GM18519 (cell line): ENCODE results near the gene SPPL2C.

Experiments
- ATAC-seq: cut with Tn5 transposase; IDR thresholded peaks from one replicate; pipeline ENCODE4 v1.9.1; 2021; ENCODE audit warnings: mild to moderate bottlenecking, moderate library complexity; ENCODE audit not compliant: unreplicated experiment, low FRiP score

SPPL2C gene

DNA sequence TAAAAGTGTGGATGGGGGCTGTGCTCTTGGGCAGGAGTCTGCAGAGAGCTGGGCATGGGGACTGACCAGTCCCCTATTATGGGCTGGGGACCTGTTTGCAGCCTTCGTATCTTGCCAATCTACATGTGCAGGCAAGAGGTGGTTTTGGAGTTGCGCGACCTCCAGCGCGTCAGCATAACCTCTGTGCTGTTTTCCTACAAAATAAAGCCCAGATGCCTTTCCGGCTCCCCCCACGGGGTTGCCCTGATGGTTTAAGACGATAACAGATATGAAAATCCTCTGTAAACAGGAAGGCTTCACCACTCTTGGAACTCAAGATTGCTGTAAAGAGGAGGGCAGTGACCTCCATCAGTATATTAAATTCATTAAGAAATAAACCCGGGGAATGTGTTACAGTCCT, 16.5 kb upstream of the SPPL2C start:
- ATAC-seq = no peak

DNA sequence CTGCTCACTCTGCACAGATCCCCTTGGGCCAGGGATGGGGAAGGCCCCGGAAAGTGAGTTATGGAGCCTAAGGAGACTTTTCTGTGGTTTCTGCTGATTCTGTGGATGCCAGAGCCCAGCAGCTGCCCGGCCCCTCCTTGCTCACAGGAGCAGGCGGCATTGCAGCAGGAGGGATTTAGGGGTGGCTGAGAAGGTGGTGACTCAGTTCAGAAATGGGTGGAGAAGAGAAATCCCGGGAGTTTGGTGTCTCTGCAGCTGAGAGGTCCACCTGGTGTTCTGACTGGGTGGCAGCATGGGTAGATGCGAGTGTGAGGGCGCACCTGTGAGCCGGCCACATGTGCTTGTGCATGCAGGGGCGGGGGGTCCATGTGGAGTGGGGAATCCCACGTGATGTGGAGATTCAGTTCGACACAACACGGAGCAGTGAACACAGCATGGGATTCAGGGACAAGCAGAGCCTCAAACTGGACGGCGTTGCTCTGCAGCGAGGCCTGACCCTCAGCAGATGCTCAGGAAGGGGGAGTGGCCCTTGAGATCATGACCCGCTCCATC, 16.0 kb upstream of the SPPL2C start:
- ATAC-seq = no peak

DNA sequence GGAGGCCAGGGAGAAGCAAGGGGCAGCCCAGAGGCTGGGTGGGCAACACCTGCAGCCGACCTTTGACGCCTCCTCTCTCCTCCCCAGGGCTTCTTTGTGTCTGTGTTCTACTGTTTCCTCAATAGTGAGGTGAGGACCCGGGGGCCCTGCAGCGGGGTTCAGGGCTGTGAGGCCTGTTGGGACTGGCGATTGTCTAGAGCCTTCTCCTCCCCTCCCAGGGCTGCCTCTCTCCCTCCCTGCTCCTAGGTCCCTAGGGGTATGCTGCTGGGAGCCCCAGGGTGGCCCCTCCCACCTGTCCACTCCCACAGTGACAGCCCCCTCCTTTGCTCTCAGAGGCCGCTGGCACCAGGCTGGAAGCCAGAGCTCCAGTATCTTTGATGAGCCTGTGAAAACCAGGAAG, 10.8 kb upstream of the SPPL2C start:
- no peak for ATAC-seq

DNA sequence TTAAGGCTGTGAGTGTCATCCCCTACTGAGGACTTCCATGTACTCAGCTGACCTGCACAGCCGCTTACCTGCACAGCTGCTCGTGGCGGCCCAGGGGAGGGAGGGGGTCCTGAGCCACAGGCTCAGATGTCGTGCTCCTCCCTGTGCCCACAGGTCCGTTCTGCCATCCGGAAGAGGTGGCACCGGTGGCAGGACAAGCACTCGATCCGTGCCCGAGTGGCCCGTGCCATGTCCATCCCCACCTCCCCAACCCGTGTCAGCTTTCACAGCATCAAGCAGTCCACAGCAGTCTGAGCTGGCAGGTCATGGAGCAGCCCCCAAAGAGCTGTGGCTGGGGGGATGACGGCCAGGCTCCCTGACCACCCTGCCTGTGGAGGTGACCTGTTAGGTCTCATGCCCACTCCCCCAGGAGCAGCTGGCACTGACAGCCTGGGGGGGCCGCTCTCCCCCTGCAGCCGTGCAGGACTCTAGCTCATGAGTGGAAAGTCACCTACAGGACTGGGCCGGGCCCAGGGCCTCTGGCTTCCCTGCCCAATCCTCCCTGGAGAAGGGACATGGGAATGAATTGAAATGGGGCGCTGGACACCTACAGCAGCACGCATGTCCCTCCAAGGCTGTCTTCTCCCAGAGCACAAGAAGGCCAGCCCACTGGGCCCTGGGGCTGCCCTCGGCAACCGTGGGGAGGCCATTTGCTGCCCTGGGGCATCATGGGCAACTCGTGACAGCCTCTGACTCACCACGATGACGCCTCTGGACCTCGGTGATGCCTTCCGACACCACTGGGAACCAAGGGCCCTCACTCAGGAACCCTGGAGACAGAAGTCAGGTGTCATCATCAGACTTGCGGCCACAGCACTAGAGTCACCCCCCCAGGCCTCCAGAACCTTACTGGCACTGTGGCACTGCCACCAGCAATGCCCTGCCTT, 9.9 kb upstream of the SPPL2C start:
- no peak for ATAC-seq

DNA sequence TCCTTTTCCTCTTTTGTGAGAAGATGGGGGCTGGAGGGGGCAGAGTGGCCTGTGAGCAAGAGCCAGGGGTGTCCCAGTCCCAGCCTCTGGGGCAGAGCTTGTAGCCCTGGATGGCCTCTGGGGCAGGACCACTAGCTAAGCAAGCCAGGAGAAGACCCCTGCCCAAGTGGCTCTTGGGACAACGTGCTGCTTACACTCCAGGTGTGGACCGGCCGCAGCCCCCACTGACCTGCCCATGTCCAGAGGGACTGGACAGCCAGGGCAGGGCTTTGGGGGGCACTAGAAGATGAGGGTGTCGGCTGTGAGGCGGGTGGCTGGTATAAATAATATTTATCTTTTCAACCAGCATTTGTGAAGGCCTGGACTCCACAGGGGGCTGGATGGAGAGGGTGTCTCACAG, 9.2 kb upstream of the SPPL2C start:
- no peak for ATAC-seq

DNA sequence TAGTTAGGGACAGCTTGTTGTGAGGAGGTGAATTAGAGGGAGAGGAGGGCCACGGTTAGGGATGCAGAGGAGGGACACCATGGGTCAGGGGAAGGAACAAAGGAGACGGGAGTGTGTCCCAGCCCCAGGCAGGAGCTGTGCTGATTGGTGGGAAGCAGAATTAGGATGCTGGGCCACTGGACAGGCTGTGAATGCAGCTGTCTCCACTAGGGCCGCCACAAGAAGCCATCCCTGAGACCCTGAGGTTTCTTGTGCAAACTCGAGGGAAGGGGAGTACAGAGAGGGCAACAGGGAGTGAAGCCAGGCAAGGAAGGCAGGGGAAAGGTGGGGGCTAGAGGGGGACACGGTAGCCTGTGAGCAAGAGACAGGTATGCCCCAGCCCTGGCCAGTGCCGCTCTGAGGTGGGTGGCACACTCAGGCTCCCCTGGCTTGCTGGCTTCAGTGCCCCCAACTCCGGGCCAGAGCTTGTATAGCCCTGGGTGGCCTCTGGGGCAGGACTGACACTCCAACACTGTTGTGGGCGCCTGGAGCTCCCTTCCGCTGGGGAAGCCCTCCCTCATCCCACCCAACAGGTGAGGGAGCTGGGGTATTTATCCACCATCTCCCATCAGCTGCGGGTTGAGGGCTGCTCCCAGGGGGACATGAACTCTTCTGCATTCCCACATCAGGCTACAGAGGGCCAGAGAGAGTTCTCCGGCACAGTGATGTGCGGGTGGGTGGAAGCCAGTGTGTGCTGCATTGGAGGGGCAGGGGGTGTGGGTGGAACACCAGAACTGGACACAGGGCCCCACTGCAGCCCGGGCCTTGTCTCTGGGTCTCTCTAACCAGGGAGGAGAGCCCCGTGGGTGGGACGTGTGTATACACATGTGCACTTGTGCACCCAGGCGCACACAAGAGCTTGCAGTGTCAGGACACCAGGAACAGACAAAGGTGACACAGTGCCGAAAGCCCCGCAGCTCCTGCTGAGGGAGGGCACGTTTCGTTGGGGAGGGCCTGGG, 8.3 kb upstream of the SPPL2C start:
- ATAC-seq = no peak

DNA sequence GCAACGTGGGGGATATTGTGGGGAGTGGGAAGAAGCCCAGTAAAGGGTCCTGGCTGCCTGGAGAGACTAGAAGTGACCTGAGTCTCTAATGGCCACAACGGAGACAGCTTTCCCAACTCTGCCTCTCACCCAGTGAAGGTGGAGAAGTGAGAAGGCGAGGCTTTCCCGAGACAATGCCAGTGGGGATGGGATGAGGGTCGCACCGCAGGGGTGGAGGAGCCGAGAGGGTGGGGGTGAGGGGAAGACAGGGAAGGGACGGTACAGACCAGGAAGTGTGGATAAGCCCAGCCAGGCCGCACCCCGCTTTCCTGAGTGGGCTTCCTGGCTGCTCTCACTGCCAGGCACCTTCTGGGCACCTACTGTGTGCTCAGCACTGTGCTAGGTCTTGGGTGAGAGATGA, 7.5 kb upstream of the SPPL2C start:
- ATAC-seq = no peak

DNA sequence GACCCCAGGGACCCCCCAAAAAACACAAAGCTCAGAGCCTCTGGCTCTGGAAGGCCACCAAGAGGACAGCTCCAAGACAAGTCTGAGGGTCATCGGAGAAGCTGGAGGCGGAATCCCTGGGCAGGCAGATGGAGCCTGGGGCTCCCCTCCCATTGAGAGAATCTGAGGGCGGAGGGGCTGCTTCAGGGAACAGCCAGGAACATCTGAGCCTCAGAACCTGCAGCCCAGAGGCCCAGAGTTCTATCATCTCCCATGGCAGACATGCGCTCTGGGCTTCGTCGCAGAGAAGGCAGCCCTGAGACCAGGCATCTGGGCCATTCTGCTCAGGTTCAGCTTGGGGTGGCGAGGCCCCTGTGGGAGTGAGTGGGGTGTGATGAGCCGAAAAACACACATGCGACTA, 7.1 kb upstream of the SPPL2C start:
- ATAC-seq = no peak

DNA sequence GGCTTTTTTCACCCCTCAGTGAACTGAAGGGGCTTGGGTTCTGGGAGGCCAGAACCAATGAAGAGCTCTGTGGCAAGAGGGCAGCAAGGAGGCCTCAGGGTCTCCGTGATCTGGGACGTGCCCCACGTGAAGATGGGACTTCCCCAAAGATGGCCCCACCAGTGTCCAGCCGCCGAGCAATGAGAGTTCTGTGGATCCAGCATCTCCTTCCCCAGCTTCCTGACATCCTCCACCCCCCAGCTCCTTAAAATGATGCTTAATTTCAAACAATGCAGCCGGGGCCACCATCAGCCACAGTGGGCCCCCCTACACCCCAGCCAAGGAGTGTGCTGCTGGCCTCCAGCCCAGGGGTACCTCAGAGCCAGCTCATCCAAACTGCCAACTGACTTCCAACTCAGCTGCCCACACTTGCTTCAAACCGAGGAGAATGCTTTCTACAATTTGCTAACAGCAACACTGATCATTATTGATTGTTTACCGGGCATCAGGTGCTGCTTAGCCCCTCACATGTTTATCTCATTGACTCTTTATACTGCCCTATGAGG, 5.9 kb upstream of the SPPL2C start:
- no peak for ATAC-seq

DNA sequence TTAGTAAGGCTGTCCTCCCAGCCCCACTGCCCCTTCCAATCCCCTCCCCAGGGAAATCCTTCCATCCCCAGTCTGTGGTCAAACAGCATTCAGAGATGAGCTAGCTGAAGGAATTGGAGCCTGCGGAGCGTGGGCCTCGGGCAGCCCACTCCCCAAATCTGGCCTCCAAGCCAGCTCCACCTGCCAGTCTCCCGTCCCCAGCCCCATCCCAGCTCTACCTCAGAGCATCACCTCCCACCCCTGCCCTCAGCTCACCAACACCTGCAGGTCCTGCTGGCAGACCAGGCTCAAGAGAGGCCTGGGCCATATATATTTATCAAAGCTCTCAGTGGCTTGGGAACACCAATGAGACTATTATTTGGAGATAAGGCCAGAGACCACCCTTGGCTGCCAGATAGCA, 5.2 kb upstream of the SPPL2C start:
- no peak for ATAC-seq

DNA sequence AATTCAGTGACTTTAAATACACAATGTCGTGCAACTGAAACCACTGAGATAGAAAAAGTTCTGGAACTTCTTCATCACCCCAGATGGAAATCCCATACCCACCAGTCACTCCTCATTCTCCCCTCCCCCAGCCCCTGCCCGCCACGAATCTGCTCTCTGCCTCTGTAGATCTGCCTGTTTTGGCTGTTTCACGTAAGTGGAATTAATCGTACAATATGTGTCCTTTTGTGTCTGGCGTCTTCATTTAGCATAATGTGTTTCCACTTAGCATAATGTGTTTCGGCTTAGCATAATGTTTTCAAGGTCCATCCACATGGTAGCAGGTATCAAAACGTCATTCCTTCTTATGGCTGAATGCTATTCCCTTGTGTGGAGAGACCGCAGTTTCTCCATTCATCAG, 3.5 kb upstream of the SPPL2C start:
- no peak for ATAC-seq

DNA sequence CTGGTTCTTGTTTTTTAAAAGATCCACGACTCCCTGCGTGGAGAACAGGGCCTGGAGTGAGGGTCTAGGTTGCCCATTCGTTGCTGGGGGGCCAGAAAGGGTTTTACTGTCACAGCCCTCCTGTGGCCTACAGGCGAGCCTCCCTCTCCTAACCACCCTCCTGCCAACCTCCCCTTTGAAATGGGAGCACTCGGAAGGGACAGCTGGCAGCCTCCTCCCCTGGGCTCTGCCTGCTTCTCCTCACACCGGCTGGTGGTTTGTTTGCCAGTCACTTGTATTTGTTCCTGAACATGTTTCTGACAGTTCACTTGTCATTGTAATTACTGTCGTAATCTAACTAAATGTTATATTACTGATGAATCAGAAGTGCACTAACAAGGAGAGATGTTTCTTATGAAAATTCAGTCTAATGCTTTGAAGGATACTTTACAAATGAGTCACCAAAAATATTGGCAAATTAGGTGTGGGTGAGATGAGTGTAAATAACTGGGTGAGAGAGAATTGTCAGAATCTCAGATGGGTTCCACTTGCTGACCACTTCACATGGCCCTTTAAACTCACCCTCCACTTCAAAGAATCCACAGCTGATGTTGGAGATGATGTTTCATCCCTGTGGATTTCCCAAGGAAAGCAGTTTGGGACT, 2.7 kb upstream of the SPPL2C start:
- ATAC-seq = no peak

DNA sequence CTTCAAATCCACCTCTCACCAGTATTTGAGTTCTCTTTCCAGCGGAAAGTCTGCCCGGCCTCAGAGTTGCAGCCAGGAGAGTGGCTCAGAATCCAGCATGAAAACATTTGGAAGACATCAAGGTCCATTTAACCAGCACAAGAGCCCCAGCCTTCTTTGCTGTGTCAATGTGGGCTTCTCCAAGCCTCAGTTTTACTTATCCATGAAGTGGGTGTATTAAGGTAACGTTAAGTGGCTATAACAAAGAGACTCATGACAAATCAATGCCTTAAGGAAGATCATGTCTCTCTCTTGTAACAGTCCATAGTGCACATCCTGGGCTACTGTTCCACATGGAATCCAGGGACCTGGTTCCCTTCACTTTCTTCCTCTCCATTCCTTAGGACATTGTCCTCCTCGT, 959 bp upstream of the SPPL2C start:
- no peak for ATAC-seq

DNA sequence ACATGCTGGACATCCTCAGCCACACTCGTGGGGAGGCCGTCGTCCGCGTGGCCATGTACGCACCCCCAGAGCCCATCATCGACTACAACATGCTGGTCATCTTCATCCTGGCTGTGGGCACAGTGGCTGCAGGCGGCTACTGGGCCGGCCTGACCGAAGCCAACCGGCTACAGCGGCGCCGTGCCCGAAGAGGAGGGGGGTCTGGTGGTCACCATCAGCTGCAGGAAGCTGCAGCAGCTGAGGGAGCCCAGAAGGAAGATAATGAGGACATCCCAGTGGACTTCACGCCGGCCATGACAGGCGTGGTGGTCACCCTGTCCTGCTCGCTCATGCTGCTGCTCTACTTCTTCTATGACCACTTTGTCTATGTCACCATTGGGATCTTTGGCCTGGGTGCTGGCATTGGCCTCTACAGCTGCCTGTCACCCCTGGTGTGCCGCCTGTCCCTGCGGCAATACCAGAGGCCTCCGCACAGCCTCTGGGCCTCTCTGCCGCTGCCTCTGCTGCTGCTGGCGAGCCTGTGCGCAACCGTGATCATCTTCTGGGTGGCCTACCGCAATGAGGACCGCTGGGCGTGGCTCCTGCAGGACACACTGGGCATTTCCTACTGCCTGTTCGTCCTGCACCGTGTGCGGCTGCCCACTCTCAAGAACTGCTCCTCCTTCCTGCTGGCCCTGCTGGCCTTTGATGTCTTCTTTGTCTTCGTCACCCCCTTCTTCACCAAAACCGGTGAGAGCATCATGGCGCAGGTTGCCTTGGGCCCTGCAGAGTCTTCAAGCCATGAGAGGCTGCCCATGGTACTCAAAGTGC, 900 bp downstream of the SPPL2C start:
- ATAC-seq = no peak

DNA sequence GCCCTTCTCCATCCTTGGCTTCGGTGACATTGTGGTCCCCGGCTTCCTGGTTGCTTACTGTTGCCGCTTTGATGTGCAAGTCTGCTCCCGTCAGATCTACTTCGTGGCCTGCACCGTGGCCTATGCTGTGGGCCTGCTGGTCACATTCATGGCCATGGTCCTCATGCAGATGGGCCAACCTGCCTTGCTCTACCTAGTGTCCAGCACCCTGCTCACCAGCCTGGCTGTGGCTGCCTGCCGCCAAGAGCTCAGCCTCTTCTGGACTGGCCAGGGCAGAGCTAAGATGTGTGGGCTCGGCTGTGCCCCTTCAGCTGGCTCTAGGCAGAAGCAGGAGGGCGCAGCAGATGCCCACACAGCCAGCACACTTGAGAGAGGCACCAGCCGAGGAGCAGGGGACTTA, 1.5 kb downstream of the SPPL2C start:
- ATAC-seq = no peak

DNA sequence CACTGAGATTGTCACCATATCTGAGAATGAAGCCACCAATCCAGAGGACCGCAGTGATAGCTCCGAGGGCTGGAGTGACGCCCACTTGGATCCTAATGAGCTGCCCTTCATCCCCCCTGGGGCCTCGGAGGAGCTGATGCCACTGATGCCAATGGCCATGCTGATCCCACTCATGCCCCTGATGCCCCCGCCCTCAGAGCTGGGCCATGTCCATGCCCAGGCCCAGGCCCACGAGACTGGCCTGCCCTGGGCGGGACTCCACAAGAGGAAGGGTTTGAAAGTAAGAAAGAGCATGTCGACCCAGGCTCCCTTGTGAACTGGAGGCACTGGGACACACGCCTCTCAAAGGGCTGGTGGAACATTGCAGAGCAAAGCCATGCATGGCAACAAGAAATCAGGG, 2.0 kb downstream of the SPPL2C start:
- ATAC-seq = no peak

DNA sequence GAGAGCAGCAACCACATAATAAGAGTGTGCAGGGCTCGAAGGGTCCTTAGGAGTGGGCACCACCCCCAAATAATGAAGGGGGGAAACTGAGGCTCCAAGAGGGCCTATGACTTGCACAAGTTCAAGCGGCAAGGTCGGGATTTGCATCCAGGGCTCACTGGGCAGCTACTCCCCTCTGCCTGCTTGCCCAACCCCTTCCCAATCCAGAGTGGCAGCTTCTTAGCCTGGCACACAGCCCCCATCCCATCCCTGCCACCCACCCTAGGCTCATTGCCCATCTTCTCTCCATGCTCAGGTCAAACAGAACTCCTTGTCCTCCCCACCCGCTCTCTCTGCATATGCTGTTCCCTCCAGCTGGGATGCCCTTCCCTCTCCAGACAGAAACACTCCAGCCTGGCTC, 2.4 kb downstream of the SPPL2C start:
- ATAC-seq = no peak

DNA sequence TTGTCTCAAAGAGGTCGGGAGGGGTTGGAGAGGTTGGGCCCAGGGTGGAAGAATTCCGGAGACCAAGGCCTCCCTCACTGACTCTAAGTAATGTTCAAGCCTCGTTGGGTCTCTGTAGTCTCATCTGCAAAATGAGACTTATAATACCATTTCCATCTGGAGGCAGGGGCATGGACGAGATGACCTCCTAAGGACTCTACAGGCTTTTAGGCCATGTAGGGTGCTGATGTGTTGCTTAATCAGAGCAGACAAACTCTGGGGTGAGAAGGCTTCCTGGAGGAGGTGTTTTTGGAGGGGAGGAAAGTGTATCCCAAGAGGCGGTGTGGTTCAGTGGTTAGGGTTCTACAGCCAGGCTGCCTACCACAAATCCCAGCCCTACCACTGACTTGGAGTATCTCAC, 3.1 kb downstream of the SPPL2C start:
- no peak for ATAC-seq

DNA sequence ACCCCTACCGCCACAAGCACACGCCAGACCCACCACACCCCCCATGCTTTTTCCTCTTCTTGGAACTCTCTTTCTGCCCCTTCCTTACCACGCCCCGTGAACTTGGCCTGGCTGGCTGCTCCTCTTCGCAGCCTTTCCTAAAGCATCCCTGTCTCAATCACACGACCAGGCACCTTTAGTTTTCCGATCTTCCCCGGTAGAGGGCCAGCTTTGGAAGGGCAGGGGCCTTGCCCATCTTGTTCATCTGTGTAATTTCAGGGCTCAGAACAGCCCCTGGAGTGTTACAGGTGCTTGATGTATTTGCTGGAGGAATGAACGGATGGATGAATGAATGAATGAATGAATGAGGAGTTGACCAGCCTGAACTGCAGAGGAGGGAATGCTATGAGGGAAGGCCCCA, 3.7 kb downstream of the SPPL2C start:
- ATAC-seq = no peak
